ENCODE data around the gene SETBP1.

The SETBP1 gene

DNA sequence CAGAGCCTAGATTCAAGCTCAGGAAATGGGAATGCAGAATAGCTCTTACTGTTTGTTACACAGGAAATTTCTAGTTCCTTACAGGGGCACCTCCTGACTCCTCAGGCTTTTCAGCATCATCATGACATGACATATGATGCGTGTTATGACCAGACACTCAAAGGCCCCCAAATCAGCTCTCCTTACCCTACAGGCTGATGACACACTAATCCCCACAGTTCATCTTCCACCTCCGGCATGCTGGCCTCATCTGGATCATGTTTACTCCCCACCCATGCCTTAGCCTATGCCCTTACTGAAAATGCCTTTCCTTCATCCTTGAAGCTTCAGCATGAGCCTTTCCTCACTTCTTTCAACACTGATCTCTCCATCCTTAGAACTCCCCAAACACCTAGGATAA lies 356.9 kb downstream of the SETBP1 start:
- DNase-seq (ENCODE audit: low read depth): no peak

DNA sequence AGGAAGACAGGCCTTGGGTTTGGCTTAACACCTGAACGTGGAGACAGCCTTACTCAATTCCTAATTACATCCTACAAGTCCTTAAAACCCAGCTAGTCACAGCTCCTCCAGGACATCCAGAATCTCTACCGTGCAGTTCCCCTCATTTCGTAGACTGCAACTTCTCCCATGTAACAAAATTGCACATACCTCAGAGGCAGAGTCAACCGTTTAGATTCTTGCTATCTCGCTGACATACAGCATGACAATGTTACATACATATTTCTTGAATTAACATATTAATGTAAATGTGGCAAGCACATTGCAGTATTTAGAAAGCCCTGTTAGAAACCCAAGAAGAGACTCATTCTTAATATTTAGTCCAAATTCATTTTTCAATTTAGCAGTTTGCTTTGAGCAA lies 358.7 kb downstream of the SETBP1 start:
- DNase-seq (ENCODE audit: low read depth): no peak

DNA sequence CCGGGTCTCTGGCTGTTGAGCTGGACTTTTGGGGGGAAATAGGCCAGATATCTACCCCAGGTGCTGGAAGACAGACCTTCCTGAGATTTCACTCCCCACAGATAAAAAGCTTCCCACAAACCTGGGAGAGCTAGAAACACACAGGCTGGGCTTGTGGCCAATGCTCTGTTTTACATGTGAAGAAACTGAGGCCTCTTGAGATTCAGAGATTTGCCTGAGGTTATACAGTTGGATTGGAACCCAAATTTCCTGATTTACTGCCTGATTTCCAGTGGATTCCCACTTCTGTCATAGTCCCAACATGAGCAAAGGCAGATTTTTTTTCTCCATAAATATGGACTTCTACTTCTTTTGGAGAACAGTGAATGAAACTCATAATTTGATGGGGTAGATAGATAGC lies 360.2 kb downstream of the SETBP1 start:
- no peak for DNase-seq (ENCODE audit: low read depth)

DNA sequence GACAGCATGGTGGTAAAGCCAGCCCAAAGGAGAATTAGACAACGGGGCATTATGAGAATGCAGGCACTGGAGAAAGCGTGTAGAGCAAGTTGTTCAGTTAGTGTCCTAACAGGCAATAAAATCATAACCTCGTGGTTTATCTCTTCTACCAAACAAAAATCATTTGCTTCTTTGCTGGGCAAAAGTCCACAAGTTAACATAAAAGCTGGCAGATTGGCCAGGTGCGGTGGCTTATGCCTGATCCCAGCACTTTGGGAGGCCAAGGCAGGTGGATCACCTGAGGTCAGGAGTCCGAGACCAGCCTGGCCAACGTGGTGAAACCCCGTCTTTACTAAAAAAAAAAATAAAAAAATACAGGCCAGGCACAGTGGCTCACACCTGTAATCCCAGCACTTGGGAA lies 364.1 kb downstream of the SETBP1 start:
- no peak for DNase-seq (ENCODE audit: low read depth)

DNA sequence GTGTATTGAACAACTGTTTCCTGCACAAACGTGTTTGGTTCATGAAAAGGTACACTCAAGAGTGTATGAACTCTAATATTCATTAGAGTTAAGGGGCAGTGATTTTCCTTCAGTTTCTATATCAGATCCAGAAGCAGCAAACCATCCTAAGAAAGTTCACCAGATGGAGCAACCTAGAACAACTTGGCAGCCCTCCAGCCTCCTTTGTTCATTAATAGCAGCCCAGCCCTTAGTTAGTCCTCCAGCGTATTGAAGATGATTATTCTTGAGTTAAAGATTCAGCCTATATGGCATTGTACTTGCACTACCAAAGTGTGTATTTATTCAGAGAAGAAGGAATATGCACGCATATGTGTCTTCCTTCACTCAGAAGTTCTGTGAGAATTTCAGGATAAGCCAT lies 365.5 kb downstream of the SETBP1 start:
- DNase-seq (ENCODE audit: low read depth): no peak

DNA sequence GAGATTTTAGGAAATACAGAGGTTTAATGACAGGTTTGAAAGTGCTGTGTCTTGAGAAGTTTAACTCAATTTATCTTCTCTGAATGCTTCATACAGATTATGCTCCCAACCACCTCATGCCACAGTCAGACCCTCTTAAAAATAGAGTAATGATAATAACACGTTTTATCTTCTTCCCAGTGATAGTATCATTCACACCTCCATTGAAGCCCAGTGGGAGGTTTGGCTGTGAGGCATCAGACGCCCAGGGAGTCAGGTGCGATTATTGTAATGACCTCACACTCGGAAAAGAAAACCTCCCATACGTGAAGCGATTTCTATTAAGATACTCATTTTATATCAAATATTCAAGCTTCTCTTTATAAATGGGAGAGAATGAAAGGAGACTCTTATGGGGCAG lies 366.3 kb downstream of the SETBP1 start:
- no peak for DNase-seq (ENCODE audit: low read depth)

DNA sequence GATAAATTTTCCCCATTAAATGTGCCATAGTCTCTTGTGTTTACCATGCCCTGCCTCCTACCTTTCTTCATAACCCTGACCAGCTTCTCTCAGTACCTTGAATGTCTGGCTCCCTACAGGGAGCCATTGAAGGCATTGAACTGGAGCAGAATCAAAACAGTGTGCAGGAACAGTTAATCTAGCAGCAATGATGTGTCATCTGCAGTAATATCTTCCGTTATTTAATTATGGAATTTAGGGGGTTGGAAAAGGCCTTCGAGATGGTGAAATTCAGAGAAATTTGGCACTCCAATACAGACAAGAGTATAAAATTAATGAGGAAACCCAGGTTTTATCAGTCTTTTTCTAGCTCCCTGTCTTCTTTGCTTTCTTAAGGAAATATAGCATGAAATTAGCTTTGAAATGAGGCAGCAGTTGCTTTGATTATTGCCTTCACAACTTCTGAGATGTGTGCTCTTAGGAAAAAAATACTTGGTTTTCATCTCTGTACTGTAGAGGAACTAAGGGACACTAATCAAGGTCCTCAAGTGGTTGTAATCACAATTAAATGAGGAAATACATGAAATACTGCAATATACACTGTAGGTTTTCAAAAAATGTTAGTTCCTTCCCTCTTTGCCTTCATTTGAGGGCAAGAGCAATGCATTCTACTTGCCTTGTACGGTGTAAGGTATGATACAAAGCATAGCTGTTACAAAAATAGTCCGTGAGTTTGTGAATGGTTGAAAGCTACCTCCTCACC lies 369.1 kb downstream of the SETBP1 start:
- DNase-seq (ENCODE audit: low read depth): no peak

DNA sequence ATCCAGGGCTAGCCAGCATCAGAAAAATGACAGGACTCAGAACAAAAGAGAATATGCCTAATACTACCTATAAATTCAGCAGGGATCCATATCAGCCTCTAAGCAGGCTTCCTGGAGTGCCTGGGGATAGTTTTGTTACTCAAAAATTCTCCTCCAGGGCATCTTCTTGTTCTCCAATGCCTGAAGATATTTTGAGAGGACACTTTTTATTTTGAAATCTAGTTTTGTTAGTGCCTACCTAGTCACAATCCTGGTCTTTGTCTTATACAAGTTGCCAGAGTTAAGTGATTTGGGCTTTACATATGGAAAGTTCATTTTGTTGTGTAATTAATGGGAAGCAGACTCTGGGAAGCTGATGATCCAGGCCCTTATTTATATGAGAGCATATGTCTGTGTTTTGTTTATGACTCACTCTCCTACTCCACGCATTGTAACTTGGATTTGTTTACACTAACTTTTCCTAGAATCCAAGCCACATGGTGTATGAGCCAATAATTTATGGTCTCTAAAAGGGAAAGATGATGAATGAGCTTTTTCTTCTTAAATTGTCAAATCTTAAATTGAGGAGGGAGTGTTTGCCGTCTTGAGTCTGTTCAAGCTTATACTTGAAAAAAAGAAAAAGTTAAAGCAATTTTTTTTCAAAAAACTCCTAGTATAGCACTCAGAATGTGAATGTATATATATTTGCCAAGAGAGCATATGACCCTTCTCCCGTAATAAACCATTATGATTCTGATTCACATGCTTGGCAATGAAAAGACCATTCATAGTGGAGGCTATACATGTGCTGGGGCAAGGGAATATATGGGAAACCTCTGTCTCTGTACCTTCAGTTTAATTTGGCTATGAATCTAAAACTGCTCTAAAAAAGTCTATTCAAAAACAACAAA lies 370.3 kb downstream of the SETBP1 start:
- no peak for DNase-seq (ENCODE audit: low read depth)

DNA sequence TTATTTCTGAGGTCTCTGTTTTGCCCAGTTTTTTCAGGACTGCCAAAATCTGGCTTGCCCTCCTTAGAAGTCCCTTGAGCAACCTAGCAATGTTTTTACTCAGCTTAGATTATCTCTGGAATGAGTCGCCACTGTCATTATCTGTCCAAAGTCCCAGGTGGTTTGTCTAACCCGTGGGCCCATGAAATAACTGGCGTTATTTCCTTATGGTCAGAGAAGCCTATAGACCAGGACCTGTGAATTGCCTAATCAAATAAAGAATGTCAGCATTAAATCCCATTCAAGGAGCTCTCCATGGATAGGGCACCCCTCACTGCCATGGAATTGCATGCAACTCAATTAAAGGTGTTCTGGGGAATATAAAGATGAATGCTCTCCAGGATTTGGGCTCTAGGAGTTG lies 373.9 kb downstream of the SETBP1 start:
- DNase-seq (ENCODE audit: low read depth): no peak

DNA sequence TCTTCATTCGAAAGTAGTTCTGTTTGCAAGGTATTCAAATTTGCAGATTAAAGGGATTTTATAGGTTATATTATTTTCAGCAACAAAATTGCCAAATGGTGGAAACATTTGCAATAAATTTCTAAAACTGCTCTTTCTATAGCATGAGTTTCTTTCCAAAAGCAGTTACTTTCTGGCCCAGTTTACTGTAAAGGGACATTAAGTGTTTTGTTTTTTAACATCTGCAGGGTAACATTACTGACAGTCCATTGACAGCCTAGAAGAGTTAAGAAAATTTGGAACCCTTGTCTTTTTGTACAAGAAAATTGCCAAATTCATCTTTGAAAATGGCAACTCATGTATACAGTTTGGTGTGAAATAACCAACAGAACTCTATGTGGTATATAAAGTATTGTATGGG lies 375.1 kb downstream of the SETBP1 start:
- DNase-seq (ENCODE audit: low read depth): no peak

DNA sequence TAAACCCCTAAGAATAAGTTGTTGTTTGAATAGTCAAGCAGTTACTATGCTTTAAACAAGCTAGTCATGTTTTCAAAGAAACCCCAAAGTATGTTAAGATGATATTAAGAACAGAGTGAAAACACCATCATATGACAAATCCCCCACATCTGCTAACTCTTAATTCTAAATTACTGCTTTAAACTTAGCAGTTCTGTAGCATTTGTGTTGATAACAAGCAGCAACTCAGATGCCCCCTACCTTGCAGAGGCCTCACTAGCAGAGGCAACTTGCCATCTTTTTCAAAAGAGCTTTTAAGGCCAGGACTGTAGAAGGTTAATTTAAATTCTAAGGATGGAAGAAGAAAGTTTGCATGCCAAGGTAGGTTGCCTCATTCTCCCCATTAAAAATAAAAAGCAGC lies 376.2 kb downstream of the SETBP1 start:
- DNase-seq (ENCODE audit: low read depth): no peak

DNA sequence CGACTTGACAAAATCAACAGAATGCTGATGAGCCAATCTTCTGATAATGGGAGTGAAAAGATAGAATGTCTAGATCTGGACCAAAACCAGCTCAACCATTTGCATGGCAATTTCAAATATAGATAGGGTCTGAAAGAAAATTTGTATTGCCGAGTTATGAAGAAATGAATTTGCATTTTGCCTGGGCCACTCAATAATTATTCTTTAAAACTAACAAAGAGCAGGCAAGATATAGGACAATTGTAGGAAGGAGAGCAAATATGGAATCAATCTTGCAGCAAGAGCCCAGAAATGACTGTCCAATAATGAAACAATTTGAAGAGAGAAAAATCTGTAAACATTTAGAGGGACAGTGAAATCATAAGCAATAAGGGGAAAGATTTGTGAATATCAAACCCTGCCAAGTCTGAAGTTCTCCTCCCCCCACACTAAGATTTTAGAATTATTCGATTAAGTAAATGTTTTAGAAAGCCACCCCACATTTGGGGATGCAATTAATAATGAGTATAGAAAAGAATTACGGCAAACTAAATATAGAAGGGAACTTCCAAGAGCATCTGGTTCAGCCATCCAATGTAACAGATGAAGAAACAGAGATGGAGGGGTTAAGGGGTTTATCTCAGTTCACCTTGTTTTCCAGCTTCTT lies 377.4 kb downstream of the SETBP1 start:
- DNase-seq (ENCODE audit: low read depth): no peak

DNA sequence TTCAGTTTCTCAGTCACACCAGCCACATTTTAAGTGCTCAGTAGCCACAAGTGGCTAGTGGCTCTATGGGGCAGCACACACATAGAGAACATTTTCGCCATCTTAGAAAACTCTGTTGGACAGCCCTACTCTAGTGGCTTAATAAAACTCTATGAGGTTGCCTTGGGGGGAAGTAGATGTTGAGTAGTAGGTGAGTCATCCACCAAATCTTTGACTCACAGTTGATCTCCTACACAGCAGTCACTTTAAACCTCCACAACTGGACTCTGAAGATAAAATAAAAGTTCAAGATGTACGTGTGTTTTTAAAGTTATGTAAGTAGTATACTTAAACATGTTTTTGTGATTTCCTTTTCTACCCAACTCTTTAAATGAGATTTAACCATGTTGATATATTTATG lies 379.0 kb downstream of the SETBP1 start:
- no peak for DNase-seq (ENCODE audit: low read depth)

DNA sequence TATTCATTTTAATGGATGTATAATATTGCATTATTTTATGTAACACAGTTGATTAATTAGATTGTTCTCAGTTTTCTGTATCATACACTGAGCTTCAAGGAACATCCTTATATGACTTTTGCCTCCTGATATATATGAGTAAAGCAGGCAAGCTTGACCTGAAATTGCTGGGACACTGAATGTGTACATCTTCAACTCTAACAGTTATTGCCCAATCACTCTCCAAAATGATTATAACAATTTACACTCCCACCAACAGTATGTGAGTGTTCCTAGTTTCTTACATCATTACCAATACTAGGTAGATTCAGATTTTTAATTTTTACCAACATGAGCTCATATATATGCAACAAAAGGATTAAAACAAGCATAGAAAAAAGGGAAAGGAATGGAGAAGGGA lies 379.4 kb downstream of the SETBP1 start:
- DNase-seq (ENCODE audit: low read depth): no peak

DNA sequence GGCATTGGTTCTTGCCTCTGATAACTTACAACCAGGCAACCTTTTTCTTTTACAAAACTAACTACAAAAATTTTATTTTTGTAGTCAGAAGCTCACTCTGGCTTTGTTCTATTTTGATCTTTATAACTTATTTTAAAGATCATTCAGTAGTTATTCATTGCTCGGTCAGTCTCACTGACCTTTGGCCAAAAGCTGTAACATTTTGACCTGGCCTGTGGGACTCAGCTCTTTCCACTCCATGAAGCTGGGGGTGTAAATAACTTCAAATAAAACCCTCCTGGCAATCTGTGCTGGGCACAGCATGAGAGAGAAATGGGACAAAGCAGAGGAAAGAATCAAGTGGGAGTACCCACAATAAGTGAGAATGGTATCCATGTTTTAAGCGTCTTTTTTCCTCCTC lies 380.7 kb downstream of the SETBP1 start:
- DNase-seq (ENCODE audit: low read depth): no peak

DNA sequence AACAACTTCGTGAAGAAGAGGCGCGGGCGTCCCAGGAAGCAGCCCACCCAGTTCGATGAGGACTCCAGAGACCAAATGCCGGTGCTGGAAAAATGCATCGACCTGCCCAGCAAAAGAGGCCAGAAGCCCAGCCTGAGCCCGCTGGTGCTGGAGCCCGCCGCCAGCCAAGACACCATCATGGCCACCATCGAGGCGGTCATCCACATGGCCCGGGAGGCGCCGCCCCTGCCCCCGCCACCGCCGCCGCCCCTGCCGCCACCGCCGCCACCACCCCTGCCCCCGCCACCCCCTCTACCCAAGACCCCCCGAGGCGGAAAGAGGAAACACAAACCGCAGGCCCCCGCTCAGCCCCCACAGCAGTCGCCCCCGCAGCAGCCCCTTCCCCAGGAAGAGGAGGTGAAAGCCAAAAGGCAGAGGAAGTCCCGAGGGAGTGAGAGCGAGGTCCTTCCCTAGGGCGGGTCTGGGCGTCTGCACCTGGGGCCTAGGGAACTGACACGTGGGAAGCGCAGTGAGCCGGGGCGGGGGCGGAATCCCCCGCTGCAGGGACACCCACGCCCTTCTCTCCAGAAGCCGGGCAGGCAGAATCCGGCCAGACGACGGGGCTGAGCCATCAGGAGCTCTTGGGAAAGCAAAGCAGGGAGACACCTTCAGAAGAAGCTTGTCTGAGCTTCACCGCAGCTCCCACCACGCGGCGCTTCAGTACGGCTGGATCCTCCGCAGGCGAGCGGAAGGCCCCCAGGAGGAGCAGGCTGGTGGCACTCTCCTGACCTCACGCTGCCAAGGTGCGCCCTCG lies 382.8 kb downstream of the SETBP1 start:
- no peak for DNase-seq (ENCODE audit: low read depth)

DNA sequence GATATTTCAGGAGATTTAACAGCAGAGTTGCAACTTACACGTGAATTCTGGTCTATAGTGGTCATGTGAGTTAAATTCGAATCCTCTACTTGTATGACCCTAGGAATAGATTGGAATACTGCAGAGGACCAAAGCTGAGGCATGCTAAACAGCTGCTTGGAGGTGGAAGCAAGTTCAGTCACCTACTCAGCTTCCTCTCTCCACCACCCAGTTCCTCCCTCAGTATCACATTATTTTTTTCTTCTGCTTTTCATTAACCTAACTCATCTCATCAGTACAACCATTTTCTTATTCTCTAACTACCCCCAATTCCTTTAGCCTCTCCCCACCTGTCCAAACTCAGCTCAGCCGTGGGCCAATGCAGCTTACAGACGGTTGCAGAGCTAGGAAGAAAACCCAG lies 385.5 kb downstream of the SETBP1 start:
- DNase-seq (ENCODE audit: low read depth): no peak

DNA sequence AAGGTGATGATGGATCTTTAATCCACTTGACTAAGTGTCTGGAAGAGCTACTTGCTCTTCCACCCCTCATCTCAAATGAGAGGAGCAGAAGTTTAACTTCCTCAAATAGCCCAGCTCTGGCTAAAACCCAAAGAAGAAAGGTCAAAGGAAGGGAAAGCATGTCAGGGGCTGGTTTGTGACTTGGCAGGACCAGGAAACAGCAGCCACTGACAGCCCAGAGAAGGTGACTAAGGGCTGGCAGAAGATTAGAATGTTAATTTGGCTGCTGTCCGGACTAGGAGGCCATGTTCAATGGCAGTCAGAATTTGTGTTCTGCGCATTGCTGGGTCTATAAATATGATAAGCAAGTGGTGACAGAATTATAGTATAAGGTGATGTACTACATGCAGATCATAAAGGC lies 386.2 kb downstream of the SETBP1 start:
- no peak for DNase-seq (ENCODE audit: low read depth)

DNA sequence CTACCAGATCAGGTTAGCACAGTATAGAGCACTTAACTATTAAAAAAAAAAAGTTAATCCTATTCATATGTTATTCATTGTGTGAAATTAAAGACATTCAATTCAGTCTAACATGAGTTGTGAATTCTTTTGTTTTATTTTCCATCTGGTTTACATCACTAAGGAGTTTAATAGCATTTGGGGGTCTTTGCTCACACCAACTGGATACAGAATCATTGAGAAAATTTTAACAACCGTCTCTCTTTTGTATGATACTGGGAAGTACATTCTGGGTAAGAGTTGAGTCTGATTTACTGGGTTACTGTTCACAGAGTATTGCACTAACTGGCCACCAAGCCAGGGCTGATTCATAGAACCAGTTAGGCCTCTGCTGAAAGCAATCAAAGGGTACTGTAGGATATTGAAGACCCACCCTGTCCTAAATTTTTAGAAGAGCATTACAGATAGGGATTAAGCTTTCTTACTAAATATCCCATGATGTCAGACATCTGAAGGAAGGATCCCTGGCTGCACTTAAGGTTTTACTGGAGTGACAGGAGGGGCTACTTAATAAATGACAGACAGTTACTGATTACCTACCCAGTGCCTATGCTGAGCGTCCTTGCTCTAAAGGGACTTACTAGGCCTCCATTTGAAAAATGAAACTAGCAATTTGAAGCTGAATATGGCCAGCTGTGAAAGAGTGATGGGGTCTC lies 387.9 kb downstream of the SETBP1 start:
- no peak for DNase-seq (ENCODE audit: low read depth)

DNA sequence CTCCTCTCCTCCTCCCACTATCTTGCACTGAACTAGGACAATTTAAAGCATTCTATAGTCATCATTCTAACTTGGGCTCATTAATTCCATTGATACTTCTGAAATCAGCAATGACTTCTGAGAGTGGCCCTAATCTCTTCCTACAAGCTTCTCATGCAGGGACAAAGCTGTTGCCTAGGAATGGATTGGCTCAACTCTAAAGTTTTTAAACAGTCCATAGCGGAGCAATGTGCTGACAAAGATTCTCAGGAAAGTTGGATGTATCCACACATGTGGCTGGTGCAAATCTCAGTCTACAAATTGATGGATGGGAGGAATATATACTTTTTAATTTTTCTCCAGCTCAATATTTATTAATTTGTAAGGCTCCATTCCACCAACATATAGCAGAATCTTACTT lies 388.9 kb downstream of the SETBP1 start:
- DNase-seq (ENCODE audit: low read depth): no peak

DNA sequence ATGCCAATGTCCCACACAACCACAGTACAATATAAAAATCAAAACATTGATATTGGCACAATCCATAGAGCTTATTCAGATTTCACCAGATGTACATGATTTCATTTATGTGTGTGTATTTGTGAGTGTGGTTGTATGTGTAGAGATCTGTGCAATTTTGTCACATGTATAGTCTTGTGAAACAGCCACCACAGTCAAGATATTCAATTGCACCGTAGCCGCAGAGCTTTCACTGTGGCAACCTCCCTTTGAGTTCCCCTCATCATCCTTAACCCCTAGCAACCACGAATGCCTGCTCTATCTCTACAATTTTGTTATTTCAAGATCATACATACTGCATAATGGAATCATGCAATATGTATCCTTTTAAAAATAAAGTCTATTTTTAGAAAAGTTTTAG lies 391.3 kb downstream of the SETBP1 start:
- no peak for DNase-seq (ENCODE audit: low read depth)

DNA sequence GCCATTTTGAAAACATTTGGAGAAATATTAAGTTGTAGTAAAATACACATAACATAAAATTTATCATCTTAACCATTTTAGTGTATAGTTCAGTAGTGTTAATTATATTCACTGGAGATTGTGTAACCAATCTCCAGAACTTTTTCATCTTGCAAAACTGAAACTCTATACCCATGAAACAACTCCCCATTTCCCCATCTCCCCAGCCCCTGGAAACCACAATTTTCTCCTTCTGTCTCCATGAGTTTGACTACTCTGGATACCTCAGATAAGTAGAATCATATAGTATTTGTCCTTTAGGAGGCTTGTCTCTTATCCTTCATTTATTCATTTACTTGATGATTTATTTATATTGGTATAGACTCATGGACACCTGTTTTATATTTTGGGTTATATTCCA lies 392.9 kb downstream of the SETBP1 start:
- no peak for DNase-seq (ENCODE audit: low read depth)

Measured in stimulated activated CD8-positive, alpha-beta memory T cell treated with anti-CD3 and anti-CD28 coated beads, Interleukin-4, amount 100 ng/mL, for 24 hours (primary cell).